Measurements from ENCODE around the gene SHROOM3. TPM values are rescaled to one million over a fixed set of nuclear protein-coding genes. Genes with fewer than 3 reads are reported as not detected.

SHROOM3 gene
- total and polyA plus RNA-seq, 2 donors (not counting 3 experiments of a cell fraction or from before 2014, with no cell fraction given): 2.7 to 6.7 TPM

GRCh38 chr4:76563454-76564122 is 128.6 kb downstream of the SHROOM3 start:
- CTCF ChIA-PET: no interaction called here
- H3K9me1 ChIP-seq (replicated peaks; ENCODE audit: control insufficient read depth, extremely low read depth, insufficient read depth, low read length): no peaks in the 10 kb centered on the region

More at GRCh38 chr4:76563454-76564122, 128.6 kb downstream of the SHROOM3 start:
- Histone ChIP-seq H3K4me3 (replicated peaks in 1 of 3; ENCODE audit: insufficient read depth in 1 of 3, low read depth in 1 of 3, low read length in 3 of 3) (no peak overlapping the region), H3K36me3 (ENCODE audit: control insufficient read depth in 2 of 2, extremely low read depth in 1 of 2, insufficient read depth in 2 of 2, low read length in 2 of 2) (no peaks in the 10 kb centered on the region), H3K4me2 (ENCODE audit: insufficient read depth, low read length) (no peak overlapping the region), H3K4me1 (ENCODE audit: control insufficient read depth, extremely low read depth, insufficient read depth, low read length) (peaks cover 6% of the 10 kb centered on the region), H3K9ac (replicated peaks; ENCODE audit: extremely low read depth, insufficient read depth, low read length) (no peak overlapping the region), H3K27me3 (ENCODE audit: control insufficient read depth in 2 of 2, insufficient read depth in 2 of 2, low read length in 2 of 2) (no peaks in the 10 kb centered on the region), H3K79me2 (ENCODE audit: control insufficient read depth, insufficient read depth, low read length) (no peaks in the 10 kb centered on the region), H2AFZ (ENCODE audit: low read depth, low read length) (no peak overlapping the region), H3K9me3 (replicated peaks; ENCODE audit: control insufficient read depth, insufficient read depth, low read length) (no peaks in the 10 kb centered on the region), H3K27ac (ENCODE audit: insufficient read depth, low read depth, low read length) (no peak overlapping the region), H4K20me1 (replicated peaks; ENCODE audit: control insufficient read depth, extremely low read depth, insufficient read depth, low read length) (no peaks in the 10 kb centered on the region)
- FAIRE-seq (no peak), DNase-seq (ENCODE audit: low read depth, low spot score) (no peak)
- intact Hi-C loops (cut with micrococcal nuclease) (no loop called here), dilution Hi-C loops (cut with MboI; ENCODE audit: extremely low pct_ligation_motif_present, low sequenced_read_pairs) (no loop called here)
- no TSS peak for BruUV-seq (replicated peaks)
- TF ChIP-seq EZH2 (IDR thresholded peaks at IDR 0.05; ENCODE audit: borderline replicate concordance, low read depth, low read length, severe bottlenecking) (no peak), GATA2 (IDR thresholded peaks at IDR 0.05; ENCODE audit: insufficient read depth, insufficient read length, low read depth, low read length) (no peak), JUN (IDR thresholded peaks at IDR 0.05; ENCODE audit: borderline replicate concordance, insufficient read depth, insufficient read length, low read depth) (no peak), MYC (IDR thresholded peaks at IDR 0.05; ENCODE audit: low read depth, low read length) (no peak), FOS (IDR thresholded peaks at IDR 0.05; ENCODE audit: borderline replicate concordance, insufficient read depth, low read length) (no peak)
- TF ChIP-seq, protein P1, sequence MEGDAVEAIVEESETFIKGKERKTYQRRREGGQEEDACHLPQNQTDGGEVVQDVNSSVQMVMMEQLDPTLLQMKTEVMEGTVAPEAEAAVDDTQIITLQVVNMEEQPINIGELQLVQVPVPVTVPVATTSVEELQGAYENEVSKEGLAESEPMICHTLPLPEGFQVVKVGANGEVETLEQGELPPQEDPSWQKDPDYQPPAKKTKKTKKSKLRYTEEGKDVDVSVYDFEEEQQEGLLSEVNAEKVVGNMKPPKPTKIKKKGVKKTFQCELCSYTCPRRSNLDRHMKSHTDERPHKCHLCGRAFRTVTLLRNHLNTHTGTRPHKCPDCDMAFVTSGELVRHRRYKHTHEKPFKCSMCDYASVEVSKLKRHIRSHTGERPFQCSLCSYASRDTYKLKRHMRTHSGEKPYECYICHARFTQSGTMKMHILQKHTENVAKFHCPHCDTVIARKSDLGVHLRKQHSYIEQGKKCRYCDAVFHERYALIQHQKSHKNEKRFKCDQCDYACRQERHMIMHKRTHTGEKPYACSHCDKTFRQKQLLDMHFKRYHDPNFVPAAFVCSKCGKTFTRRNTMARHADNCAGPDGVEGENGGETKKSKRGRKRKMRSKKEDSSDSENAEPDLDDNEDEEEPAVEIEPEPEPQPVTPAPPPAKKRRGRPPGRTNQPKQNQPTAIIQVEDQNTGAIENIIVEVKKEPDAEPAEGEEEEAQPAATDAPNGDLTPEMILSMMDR (IDR thresholded peaks at IDR 0.05; ENCODE audit: extremely low read depth in 1 of 2, insufficient read depth in 1 of 2, low read depth in 1 of 2, low read length in 2 of 2): no peak
- POLR2A ChIA-PET: no interaction called here

Measured in endothelial cell of umbilical vein (primary cell).